HG03135 (cell line): ENCODE results near the gene ANKRD12.
"Not testable (repeated sequence)": the region's sequence is repeated elsewhere in the genome, so short reads cannot be mapped to it uniquely, and the experiment has no call there.

Experiments
- ATAC-seq: cut with Tn5 transposase; IDR thresholded peaks from one replicate; pipeline ENCODE4 v1.9.1; 2021; ENCODE audit warnings: mild to moderate bottlenecking, moderate library complexity; ENCODE audit not compliant: unreplicated experiment

ANKRD12 gene

DNA sequence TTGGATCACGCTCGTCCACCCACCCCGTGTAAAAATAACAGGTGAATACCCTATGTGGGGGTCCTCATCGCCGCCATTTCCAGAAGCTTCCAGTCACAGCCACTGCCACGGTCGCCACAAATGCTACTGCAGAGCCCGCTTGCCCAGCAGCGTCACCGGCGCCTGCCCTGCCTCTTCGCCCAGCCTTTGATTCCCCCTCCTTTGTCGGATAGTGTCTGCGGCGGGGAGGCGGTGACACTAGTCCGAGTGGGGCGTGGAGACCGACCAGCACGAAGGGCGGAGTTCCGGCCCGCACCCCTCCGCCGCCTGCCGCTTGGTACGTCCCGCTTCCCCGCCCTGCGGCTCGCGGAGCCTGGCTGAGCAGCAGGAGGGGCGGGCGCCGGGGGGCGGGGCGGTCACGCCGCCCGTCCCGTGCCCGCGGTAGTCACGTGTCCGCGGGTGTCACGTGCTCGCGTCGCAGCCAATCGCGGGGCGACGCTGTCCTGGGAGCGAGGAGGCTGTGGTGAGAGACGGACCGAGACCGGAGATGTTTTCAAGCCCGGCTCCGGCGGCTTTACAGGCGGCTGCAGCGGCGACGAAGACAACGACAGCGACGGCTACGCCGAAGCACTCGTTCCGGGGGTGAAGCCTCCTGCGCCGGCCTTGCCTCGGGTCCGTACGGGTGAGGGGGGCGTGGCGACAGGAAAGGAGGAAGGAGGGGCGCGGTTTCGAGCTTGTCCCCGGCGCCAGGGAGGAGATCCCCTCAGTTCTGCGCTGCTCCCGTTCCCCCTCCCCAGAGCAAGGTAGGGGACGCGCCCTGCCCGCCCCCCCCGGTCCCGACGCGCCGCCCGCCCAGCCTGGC, at the start of gene ANKRD12:
TSS of gene ANKRD12 (plus strand) at position 467 of the 841 bp plus-strand sequence. CDS start 45,652 bp downstream, outside the sequence.
- ATAC-seq: peak; percentile 67

DNA sequence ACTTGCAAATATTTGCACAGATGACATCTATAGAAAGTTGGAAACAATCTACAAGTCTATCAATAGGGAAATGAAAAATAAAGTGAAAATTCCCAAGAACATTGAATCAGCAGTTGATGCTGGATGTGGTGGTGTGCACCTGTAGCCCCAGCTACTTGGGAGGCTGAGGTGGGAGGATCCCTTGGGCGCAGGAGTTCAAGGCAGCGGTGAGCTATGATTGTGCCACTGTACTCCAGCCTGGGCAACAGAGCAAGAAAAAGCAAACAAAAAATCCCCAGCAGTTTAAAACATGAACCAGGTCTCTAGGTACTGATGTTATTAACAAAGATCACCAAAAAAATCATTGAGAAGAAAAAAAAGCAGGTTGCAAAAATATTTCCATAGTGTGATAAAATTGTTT, 49.4 kb upstream of the ANKRD12 start:
- ATAC-seq: no peak

DNA sequence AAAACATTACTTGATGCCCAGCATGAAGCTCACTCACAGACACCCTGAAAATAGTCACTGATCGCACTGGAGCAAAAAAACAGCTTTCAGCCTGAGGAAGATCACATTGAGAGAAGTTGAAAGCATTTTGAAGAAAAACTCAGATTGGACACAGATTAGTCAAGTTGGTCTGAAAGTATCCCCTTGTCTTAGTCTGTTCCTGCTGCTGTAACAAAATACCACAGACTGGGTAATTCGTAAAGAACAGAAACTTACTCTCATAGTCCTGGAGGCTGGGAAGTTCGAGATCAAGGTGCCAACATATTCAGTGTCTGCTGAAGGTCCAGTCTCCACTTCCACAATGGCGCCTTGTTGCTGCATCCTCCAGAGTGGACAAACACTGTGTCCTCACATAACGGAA, 48.3 kb upstream of the ANKRD12 start:
- no peak for ATAC-seq

DNA sequence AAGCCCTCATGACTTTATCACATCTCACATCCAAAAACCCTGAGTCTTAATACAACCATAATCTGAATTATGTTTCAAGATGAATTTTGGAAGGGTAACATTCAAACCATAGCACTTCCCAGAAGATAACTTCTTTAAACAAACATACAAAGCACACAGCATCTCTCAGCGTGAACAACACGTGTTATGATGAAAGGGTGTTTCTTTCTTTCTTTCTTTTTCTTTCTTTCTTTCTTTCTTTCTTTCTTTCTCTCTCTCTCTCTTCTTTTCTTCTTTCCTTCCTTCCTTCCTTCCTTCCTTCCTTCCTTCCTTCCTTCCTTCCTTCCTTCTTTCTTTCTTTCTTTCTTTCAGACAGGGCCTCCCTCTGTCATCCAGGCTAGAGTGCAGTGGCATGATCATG, 47.9 kb upstream of the ANKRD12 start:
- not testable (repeated sequence) for ATAC-seq

DNA sequence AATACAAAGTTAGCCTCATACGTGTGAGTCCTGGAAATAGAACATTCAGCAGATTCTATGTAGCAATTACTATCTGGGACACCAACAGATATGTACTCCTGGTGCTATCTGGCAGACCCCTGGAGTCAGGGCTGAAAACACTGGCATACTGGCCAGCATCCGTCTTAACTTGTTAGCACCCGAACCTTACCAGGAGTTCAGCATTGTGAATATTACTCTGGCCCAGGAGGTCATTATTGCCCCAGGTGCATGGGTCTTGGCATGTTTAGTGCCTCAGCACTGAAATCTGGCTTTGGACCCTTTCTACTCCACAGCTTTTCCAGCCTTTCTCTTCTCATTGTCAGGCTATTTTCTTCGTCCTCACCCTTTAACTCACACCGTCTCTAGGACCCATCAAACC, 46.0 kb upstream of the ANKRD12 start:
- ATAC-seq: no peak

DNA sequence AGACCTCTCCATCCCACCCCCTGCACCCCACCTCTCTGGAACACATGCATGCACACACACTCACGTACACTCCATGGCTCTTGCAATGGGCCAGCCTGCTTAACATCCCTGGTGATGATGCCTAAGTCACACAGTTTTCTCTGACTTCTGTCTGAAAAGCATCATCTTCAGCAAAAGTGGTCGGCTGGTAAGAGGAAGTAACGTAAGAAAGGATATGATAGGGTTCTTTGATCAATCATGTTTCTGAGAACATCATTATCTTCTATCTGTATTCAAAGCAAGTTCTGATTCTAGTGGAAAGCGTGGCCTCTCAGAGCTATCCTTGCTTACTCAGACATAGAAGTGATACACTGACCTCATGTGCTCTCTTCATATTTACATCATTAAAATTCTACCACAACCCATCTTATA, 45.5 kb upstream of the ANKRD12 start:
- ATAC-seq: no peak

DNA sequence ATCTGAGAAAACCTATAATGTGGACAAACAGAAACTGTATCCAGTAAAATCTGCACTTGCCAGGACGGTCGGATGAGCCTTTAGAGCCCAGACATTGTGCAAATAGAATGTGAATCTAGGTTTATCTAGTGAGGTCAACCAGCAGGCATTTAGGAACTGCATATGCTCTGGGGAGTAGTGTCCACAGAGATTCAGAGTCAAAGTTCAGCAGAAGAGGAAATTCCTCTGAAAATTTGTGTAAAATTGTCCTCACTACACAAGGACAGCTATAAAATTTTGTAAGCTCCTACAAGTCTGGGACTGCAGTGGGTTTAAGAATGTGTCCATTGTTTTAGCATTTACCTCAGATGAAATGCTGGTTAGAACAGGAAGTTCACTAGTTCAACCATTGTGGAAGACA, 43.9 kb upstream of the ANKRD12 start:
- no peak for ATAC-seq

DNA sequence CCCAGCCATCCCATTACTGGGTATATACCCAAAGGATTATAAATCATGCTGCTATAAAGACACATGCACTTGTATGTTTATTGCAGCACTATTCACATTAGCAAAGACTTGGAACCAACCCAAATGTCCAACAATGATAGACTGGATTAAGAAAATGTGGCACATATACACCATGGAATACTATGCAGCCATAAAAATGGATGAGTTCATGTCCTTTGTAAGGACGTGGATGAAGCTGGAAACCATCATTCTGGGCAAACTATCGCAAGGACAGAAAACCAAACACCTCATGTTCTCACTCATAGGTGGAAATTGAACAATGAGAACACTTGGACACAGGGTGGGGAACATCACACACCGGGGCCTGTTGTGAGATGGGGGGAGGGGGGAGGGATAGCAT, 43.5 kb upstream of the ANKRD12 start:
- not testable (repeated sequence) for ATAC-seq

DNA sequence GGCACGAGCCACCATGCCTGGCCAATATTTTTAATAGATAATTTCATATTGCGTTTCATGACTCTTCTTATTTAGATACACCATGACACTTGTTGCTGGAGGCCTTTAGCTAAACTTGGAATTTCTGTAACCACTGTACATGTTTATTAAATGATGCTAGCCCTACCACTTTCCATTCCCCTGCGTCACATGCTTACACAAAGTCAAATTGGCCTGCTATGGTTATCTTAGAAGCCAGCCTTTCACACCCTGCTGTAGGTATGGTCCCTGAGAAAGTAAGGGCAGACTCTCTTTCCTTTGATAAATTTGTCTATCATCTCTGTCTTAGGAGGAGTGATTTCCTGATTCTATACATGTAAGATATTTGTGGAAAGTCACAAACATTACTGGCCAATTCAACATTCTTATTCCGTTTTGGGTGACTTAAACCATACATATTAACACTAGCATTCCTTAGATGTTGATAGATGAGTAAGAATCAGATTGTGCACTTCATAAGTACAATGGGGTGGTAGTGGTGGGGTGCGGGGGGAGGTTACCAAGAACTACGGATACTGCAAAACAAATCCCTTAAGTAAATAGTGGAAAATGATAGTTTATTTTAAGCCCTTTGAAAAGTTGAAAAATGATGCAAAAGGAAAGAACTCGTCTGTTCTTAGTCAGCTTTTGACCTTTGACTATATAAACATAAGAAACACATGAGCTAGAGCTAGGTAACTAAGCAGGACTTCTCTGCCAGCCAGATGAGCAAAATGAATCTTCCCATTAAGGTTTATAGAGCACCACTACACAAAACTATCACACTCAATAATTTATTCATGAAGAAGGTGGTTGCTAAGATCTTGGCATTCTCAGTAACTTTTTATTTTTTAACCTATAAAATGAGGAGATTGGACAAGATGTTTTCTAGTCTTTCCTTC, 42.0 kb upstream of the ANKRD12 start:
- ATAC-seq: no peak

DNA sequence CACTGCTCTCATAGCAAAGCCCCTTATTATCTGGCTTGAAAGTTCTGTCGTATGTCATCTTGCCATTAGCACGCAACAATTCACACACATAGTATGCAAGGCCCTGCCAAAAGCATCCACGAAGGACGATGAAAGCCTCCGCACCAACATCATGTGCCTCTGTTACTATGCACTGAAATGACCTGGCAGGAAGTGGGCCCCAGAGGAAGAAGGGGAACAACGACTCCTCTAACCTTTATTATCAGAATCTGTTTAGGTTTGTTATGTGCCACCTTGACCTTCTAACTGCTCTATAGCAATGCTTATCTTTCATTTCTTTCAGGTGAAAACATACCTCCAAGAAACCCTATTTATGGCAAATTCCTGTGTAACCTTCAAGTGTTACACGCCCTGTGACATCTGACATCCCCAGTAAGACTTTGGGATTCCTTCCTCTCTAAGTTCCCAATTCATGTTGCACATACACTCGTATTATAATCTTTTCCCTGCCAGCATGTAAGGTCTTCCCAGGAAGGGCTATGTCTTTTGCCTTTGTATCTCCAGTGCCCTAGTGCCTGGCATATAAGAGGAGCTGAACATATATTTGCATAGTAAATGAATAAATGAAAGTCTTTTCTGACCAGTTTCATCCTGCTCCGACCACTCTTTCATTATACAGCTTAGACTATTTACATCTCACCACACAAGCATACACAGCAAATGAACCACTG, 41.1 kb upstream of the ANKRD12 start:
- ATAC-seq: peak; percentile 89

DNA sequence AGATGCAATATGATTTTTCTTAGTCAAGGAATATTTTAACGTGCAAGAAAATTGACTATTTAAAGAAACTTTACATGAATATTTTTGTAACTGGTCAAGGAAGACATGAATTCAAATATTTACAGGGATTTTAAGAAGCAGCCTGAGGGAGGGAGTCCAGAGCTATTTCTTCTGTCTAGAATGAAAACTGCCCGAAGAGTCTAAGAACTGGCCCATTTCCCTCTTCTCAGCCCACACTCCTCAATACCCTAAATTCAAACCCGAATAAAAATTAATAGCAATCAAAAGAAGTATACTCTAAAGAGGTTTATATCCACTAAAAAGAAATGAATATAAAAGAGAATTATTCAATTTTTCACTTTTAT, 40.6 kb upstream of the ANKRD12 start:
- ATAC-seq: no peak

DNA sequence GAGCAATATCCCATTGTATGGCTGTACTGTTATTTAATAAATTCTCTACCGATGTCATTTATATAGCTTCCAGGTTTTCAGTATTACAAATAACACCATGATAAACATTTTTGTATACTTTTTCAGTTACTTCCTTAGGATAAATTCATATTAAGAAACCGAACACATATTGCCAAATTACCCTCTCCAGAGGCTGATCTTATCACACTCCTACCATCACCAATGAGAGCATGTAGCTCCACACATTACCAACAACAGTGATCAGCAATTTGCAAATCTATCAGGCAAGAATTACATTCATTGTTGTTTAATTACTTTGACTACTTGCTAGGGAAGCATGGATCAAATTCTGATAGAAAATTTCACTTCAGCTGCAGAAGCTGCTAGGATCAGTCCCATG, 39.9 kb upstream of the ANKRD12 start:
- no peak for ATAC-seq

DNA sequence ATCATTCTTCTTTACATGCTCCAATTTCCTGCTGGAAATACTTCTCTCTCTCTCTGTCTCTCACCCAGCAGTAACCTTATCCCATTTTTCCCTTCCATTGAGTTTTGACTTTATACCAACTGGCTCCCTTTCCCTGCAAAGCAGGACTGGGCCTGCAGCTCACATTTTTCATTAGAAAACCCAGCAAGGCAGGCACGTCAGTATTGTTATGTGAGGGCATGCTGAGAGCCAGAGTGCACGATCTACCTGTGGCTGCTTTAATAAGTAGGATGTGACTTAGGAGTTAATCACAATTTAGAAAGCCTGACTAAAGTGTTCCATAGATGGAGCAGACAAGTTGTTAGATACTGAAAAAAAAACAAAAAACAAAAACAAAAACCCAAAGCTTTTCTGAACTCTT, 39.2 kb upstream of the ANKRD12 start:
- ATAC-seq: no peak

DNA sequence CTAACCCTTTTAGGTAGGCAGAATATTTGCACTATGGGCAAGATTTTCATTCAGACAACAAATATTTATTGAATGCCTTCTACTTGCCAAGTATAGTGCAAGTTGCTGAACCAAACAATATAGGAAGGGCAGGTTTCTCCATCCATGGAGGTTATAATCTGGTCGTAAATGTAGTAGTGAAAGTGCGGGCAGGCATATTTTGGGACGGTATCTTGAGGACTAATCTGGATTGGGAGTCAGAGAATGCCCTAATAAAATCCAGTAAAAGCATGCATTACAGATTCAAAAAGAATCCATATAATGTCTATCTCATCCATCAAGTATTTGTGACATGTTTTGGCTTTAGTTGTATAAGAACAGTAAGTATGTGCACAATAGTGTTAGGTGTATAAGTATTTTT, 35.8 kb upstream of the ANKRD12 start:
- no peak for ATAC-seq

DNA sequence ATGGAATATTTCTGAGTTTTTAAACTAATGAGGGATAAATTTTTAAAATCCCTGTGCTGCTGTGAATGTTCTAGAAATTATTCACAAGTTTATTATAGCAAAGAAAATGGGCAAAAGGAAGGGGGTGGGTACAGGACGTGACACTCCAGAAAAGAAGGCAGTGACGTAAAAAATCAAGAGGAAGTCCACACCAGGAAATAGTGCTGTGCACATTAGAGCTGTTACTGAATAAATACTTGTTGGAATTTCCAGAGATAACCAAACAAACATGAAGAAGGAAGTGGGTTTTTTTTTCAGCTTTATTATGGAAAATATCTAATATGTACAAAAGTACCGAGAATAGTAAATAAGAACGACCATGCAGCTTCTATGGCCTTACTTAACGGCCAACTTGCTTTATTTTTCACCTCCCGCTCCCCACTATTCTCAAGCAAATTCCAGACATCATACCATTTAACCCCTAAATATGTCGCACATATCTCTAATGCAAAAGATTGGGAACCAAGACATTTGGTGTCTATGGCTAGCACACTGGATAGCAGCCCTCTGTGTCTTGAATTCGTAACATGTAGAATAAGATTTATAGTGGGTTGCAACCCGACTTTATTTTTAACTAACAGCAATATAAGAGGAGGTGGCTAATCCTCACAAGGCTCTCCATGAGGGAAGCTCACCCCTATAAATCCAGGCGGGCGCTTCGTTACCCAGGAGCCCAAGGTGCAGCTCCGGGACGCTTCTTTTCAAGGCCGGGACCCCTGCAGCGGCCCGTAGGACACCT, 34.7 kb upstream of the ANKRD12 start:
- peak; percentile 11 for ATAC-seq

DNA sequence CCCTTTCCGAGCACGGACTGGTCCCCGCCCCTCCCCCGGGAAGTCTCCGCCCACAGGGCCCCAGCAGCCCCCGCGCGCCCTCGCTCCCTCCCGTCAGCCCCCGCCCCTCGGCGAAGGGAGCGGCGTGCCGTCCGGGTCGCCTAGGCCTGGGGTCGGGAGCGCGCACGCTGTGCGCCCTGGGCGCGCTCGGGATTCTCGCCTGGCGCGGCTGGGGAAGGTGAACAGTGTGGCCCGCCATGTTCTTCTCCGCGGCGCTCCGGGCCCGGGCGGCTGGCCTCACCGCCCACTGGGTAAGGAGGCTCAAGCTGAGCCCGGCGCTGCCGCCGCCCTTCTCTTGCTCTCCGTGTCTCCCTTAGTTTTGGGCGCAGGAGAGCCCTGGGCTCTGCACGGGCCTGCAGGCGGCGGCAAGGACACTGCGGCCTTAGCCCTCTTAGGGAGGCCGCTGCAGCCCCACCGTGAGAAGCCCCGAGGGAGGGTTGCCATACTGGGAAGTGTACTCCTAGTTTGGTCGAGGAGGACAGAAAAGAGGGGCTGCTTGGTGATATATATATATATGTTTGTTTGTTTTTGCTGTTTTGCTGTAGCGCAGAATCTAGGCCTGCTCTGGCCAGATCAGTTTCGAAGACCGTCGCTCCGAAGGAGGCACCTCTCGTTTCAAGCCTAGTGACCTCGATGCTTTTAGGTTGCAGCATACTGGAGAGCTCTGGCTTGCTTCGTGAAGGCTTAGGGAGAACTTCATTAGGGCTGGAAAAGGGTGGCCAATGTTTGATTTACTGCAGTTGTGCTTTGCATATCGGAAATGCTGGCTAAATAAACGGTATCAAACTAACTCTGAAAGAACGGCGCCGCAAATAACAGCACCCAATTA, 33.8 kb upstream of the ANKRD12 start, which contains the start of gene NDUFV2:
TSS of gene NDUFV2 (plus strand) at position 192 of the 868 bp plus-strand sequence. CDS start at position 237, 45 bp downstream.
- ATAC-seq: peak; percentile 94

DNA sequence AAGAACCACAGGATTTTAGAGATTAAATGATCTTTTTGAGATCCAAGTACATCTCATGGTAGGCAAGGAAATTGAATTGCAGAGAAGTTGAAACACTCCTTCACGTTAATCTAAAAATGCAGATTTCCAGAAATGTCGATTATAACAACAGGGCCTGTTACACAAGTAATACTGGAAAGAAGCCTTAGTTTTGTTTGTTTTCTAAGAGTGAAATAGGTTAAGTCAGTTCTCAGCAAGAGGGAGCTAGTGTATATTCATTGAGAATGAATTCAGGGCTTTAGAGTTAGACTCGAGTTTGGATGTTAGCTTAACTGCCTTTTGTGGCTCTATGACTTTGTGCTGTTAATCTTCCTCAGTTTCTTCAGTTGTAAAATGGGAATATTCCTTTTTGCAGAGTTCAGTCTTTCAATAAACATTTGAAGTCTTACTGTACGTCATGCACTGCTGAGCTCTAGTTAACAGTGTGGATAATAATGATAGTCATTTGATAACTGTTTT, 33.2 kb upstream of the ANKRD12 start:
- ATAC-seq: no peak

DNA sequence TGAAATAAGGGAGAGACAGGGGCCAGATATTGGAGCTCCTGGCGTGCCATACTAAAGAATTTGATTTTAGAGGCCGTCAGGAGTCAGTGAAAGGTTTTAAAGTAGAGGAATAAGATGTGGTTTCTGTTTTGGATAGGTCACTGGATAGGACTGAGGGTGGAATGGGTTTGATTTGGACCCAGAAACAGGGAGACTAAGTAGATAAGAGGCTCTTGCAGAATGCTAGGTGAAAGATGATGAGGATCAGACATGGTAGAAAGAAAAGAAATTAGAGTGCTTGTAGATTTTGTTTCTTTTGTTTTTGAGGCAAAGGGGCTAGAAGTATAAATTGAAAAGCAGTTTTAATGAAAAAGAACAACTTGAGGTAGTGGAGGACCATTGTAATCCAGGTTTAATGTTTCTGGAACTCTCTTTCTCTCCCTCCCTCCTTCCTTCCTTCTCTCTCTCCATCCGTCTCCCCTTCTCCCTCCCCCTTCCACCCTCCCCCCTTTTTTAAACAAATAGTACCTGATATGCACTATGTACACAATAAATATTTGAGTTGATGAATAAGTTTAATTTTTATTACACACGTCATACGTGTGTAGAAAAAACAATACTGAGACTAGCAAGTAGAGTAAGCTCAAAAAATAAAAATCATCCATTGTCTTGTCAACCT, 32.2 kb upstream of the ANKRD12 start:
- ATAC-seq: no peak

DNA sequence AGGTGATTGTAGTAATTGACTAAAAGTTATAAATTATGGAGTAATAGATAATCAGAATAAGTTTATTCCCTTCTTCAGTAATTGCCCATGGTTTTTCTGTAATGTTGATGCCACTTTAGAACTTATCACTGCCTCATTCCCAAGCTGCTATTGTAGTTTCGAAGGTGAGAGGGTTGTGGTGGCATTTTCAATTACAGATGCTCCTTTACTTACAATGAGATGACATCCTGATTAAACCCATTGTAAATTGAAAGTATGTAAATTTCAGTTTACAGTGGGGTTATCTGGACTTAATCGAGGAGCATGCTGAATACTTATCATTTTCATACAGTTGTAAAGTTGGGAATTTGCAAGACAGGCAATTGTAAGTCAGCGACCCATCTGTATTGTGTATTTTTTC, 31.2 kb upstream of the ANKRD12 start:
- ATAC-seq: no peak
